ENCODE data around the gene AGTRAP. TPM values are rescaled to one million over a fixed set of nuclear protein-coding genes. Genes with fewer than 3 reads are reported as not detected.

Gene AGTRAP
- total RNA-seq, 1 experiment from 2014 or later, result 57.0 TPM

DNA sequence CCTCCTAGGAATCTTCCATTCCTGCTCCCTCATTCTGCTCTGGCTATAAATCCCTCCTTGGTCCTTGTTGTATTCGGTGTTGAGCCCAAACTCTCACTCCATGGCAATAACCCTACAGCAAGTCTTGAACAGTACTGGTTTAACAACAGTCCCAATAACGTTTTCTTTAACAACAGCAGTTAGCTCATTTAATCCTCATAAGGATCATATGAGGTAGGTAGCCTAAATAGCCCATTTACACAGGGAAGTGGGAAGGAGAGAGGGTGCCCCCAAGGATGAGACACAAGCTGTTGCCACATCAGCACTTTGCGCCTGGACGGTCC is 444 bp upstream of the AGTRAP start:
- ChIA-PET CTCF (interaction anchor here (0.6 kb wide), 1 partner anchor 30 kb away, joined by 3 read pairs; no protein-coding TSS in a partner anchor), POLR2A (no interaction called here)
- TF ChIP-seq, protein P1, sequence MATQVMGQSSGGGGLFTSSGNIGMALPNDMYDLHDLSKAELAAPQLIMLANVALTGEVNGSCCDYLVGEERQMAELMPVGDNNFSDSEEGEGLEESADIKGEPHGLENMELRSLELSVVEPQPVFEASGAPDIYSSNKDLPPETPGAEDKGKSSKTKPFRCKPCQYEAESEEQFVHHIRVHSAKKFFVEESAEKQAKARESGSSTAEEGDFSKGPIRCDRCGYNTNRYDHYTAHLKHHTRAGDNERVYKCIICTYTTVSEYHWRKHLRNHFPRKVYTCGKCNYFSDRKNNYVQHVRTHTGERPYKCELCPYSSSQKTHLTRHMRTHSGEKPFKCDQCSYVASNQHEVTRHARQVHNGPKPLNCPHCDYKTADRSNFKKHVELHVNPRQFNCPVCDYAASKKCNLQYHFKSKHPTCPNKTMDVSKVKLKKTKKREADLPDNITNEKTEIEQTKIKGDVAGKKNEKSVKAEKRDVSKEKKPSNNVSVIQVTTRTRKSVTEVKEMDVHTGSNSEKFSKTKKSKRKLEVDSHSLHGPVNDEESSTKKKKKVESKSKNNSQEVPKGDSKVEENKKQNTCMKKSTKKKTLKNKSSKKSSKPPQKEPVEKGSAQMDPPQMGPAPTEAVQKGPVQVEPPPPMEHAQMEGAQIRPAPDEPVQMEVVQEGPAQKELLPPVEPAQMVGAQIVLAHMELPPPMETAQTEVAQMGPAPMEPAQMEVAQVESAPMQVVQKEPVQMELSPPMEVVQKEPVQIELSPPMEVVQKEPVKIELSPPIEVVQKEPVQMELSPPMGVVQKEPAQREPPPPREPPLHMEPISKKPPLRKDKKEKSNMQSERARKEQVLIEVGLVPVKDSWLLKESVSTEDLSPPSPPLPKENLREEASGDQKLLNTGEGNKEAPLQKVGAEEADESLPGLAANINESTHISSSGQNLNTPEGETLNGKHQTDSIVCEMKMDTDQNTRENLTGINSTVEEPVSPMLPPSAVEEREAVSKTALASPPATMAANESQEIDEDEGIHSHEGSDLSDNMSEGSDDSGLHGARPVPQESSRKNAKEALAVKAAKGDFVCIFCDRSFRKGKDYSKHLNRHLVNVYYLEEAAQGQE (IDR thresholded peaks at IDR 0.05; ENCODE audit: insufficient read depth in 1 of 2, low read depth in 2 of 2, low read length in 1 of 2), result no peak
- no peaks in the 10 kb centered on the region for H3K27me3 ChIP-seq (ENCODE audit: control insufficient read depth, insufficient read depth, low read length)
- peak overlapping the region; percentile 87 for H3K27ac ChIP-seq (ENCODE audit: low read length)
- DNase-seq (ENCODE audit: low read depth, low spot score) (no peak), ATAC-seq (no peak; the same call in 1 of the 2 replicates)
- H3K36me3 ChIP-seq (ENCODE audit: control insufficient read depth, insufficient read depth, low read length), result no peaks in the 10 kb centered on the region; the same call in 1 of the 2 replicates
- H3K4me1 ChIP-seq (ENCODE audit: control insufficient read depth, insufficient read depth, low read length), result peaks cover 14% of the 10 kb centered on the region
- in situ Hi-C loops (cut with HindIII; ENCODE audit: low pct_unique_long_range_greater_than_20kb, low sequenced_read_pairs) (no loop called here), intact Hi-C loops (cut with micrococcal nuclease; ENCODE audit: unreplicated experiment) (no loop called here)
- H3K4me3 ChIP-seq (ENCODE audit: low read depth in 2 of 2, low read length in 2 of 2), result peak overlapping the region; percentile 84 to 89
- BruUV-seq (replicated peaks), result no TSS peak
- H3K9me3 ChIP-seq (ENCODE audit: control insufficient read depth, insufficient read depth, low read depth, low read length), result no peaks in the 10 kb centered on the region

DNA sequence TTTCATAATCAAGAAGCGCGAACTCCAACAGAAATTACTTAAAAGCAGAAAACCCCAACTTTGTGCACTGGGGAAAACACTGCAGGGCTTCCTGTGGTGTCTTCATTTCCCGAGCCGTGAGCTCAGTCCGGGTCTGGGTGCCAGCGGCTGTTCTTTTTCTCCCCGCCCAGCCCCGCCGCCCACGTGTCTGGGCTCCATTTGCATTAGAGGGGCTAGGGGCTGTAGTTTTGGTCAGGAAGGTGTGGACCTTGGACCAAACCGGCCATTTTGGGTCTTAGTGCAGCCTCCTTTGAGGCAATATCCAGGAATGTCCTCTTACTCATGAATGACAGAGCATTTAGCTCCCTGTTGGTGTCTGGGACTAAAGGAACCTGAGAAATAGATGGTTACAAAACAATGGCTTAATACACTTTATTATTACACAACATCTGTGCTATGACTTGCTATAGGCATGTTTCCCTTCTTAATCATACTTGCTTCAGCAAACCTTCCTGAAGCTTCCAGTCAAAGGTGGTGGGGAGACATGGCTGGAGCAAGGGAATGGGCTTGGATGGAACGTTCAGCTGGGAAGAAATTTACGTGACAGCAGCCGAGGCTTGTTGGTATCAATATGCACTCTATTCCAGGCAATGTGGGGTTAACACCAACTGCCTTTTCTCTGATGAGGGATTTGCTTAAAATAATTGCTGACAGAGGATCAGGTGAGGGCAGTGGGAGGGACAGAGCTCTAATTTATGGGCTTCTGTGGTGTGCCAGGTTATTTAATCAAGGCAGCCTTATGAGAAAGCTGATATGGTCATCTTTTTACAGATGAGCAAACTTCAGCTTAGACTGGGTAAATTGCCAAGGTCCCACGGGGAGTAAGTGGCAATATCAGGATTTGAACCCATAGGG is 1.1 kb downstream of the AGTRAP start:
- Histone ChIP-seq H3K4me1 (ENCODE audit: control insufficient read depth, insufficient read depth, low read length) (peaks cover 12% of the 10 kb centered on the region), H3K27ac (ENCODE audit: low read length) (peak overlapping the region; percentile 87), H3K4me3 (ENCODE audit: low read depth in 2 of 2, low read length in 2 of 2) (peak overlapping the region; percentile 84 to 89), H3K27me3 (ENCODE audit: control insufficient read depth, insufficient read depth, low read length) (no peaks in the 10 kb centered on the region), H3K36me3 (ENCODE audit: control insufficient read depth, insufficient read depth, low read length) (no peaks in the 10 kb centered on the region; the same call in 1 of the 2 replicates), H3K9me3 (ENCODE audit: control insufficient read depth, insufficient read depth, low read depth, low read length) (no peaks in the 10 kb centered on the region)
- POLR2A ChIA-PET, result interaction anchor here (0.5 to 0.6 kb wide), 2 partner anchors 70 to 96 kb away, joined by 3 to 4 read pairs; no protein-coding TSS in a partner anchor
- intact Hi-C loops (cut with micrococcal nuclease; ENCODE audit: unreplicated experiment) (no loop called here), in situ Hi-C loops (cut with HindIII; ENCODE audit: low pct_unique_long_range_greater_than_20kb, low sequenced_read_pairs) (no loop called here)
- ATAC-seq (no peak), DNase-seq (ENCODE audit: low read depth, low spot score) (no peak)
- CTCF ChIA-PET, result interaction anchor here (0.5 kb wide), 1 partner anchor 20 kb away, joined by 3 read pairs; no protein-coding TSS in a partner anchor
- BruUV-seq (replicated peaks), result no TSS peak
- TF ChIP-seq, protein P2, sequence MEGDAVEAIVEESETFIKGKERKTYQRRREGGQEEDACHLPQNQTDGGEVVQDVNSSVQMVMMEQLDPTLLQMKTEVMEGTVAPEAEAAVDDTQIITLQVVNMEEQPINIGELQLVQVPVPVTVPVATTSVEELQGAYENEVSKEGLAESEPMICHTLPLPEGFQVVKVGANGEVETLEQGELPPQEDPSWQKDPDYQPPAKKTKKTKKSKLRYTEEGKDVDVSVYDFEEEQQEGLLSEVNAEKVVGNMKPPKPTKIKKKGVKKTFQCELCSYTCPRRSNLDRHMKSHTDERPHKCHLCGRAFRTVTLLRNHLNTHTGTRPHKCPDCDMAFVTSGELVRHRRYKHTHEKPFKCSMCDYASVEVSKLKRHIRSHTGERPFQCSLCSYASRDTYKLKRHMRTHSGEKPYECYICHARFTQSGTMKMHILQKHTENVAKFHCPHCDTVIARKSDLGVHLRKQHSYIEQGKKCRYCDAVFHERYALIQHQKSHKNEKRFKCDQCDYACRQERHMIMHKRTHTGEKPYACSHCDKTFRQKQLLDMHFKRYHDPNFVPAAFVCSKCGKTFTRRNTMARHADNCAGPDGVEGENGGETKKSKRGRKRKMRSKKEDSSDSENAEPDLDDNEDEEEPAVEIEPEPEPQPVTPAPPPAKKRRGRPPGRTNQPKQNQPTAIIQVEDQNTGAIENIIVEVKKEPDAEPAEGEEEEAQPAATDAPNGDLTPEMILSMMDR (IDR thresholded peaks at IDR 0.05), result no peak
- TF ChIP-seq SIN3A (IDR thresholded peaks at IDR 0.05; ENCODE audit: borderline replicate concordance, insufficient read depth, low read depth, low read length), result no peak
- TF ChIP-seq, protein P1 (IDR thresholded peaks at IDR 0.05; ENCODE audit: insufficient read depth in 1 of 2, low read depth in 2 of 2, low read length in 1 of 2), result no peak
- TF ChIP-seq TCF7L2 (IDR thresholded peaks at IDR 0.05; ENCODE audit: low read depth, low read length), result no peak
- TF ChIP-seq POLR2AphosphoS5 (IDR thresholded peaks at IDR 0.05; ENCODE audit: low read depth, low read length), result no peak

All from Panc1 (cell line).